A549 (cell line): ENCODE data around the gene TMEM38B.

Experiments used
- CEBPB ChIP-seq, 2 experiments: fragments of >200 bp in 1 of 2; sonication (Bioruptor Twin) in 1 of 2; formaldehyde crosslinking in 1 of 2; IDR thresholded peaks; 2 replicates each; pipeline ENCODE4 v1.6.1; 2012 to 2016
- EHMT2 ChIP-seq: fragments of 200-600 bp; sonication (generic); IDR thresholded peaks from 2 replicates; pipeline ENCODE4 v1.6.1; 2016; ENCODE audit warnings: antibody characterized with exemption, low read depth, mild to moderate bottlenecking, moderate library complexity
- JUN ChIP-seq, 2 experiments: fragments of >200 bp; sonication (Bioruptor Twin); formaldehyde crosslinking; IDR thresholded peaks; 2 replicates in 1 of 2; 3 replicates in 1 of 2; pipeline ENCODE4 v1.6.1; 2016 to 2017
- KDM5A ChIP-seq: fragments of 200-600 bp; sonication (generic); IDR thresholded peaks from 2 replicates; pipeline ENCODE4 v1.6.1; 2016; ENCODE audit warnings: antibody characterized with exemption, mild to moderate bottlenecking
- MAZ ChIP-seq: fragments of 150-350 bp; IDR thresholded peaks from 2 replicates; pipeline ENCODE4 v1.6.1; 2014; ENCODE audit warnings: antibody characterized with exemption, low read depth, low read length, borderline replicate concordance
- POLR2A ChIP-seq: IDR thresholded peaks from 2 replicates; pipeline ENCODE4 v1.6.1; 2012; ENCODE audit warnings: mild to moderate bottlenecking, low read length
- SREBF2 ChIP-seq: fragments of 450-650 bp; IDR thresholded peaks from 2 replicates; pipeline ENCODE4 v1.6.1; 2014; ENCODE audit warnings: mild to moderate bottlenecking, moderate library complexity
- ZFP36 ChIP-seq: fragments of 450-650 bp; IDR thresholded peaks from 2 replicates; pipeline ENCODE4 v1.6.1; 2014; ENCODE audit warnings: borderline replicate concordance; ENCODE audit not compliant: partially characterized antibody
- ZNF302 ChIP-seq: fragments of 250-450 bp; sonication (Bioruptor Pico); IDR thresholded peaks from 2 replicates; pipeline ENCODE4 v1.9.0; 2021; ENCODE audit warnings: inconsistent platforms, mild to moderate bottlenecking, moderate library complexity
- ZSCAN20 ChIP-seq: fragments of 250-450 bp; sonication (Bioruptor Pico); IDR thresholded peaks from 2 replicates; pipeline ENCODE4 v1.8.0; 2022; ENCODE audit warnings: mild to moderate bottlenecking, moderate library complexity
- TF ChIP-seq, protein P1 (sequence below): fragments of >200 bp; sonication (Bioruptor Twin); formaldehyde crosslinking; IDR thresholded peaks from 3 replicates; pipeline ENCODE4 v1.5.1; 2016
- TF ChIP-seq, protein P2 (sequence below): fragments of 200-600 bp; sonication (generic); IDR thresholded peaks from 2 replicates; pipeline ENCODE4 v1.6.1; 2016; ENCODE audit warnings: antibody characterized with exemption, mild to moderate bottlenecking, moderate library complexity
- TF ChIP-seq, protein P3 (sequence below): IDR thresholded peaks from 2 replicates; pipeline ENCODE4 v1.6.1; 2012
- TF ChIP-seq, protein P4 (sequence below): IDR thresholded peaks from 2 replicates; pipeline ENCODE4 v1.6.1; 2012; ENCODE audit warnings: low read depth, borderline replicate concordance

DNA sequence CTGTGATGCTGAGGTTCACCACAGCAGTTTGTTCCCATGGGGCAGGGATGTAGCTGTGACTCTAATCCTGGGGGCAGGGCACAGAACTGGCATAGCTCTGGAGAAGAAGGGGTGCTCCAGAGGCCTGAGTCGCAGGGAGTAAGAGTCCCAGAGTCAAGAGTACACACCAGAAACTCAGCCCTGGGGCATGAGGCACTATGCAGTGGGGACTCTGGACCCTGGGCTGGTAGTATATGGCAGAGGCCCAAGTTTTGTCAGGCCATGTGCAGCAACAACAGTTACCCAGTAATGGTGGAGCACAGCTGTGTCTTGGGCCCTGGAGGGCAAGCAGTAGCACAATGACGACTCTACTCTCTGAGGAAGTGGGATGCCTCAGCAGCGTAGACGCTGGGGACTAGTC lies 42.9 kb downstream of the TMEM38B start:
- TF ChIP-seq, protein P1, sequence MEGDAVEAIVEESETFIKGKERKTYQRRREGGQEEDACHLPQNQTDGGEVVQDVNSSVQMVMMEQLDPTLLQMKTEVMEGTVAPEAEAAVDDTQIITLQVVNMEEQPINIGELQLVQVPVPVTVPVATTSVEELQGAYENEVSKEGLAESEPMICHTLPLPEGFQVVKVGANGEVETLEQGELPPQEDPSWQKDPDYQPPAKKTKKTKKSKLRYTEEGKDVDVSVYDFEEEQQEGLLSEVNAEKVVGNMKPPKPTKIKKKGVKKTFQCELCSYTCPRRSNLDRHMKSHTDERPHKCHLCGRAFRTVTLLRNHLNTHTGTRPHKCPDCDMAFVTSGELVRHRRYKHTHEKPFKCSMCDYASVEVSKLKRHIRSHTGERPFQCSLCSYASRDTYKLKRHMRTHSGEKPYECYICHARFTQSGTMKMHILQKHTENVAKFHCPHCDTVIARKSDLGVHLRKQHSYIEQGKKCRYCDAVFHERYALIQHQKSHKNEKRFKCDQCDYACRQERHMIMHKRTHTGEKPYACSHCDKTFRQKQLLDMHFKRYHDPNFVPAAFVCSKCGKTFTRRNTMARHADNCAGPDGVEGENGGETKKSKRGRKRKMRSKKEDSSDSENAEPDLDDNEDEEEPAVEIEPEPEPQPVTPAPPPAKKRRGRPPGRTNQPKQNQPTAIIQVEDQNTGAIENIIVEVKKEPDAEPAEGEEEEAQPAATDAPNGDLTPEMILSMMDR, result no peak
- TF ChIP-seq POLR2A, result no peak
- TF ChIP-seq, protein P2, sequence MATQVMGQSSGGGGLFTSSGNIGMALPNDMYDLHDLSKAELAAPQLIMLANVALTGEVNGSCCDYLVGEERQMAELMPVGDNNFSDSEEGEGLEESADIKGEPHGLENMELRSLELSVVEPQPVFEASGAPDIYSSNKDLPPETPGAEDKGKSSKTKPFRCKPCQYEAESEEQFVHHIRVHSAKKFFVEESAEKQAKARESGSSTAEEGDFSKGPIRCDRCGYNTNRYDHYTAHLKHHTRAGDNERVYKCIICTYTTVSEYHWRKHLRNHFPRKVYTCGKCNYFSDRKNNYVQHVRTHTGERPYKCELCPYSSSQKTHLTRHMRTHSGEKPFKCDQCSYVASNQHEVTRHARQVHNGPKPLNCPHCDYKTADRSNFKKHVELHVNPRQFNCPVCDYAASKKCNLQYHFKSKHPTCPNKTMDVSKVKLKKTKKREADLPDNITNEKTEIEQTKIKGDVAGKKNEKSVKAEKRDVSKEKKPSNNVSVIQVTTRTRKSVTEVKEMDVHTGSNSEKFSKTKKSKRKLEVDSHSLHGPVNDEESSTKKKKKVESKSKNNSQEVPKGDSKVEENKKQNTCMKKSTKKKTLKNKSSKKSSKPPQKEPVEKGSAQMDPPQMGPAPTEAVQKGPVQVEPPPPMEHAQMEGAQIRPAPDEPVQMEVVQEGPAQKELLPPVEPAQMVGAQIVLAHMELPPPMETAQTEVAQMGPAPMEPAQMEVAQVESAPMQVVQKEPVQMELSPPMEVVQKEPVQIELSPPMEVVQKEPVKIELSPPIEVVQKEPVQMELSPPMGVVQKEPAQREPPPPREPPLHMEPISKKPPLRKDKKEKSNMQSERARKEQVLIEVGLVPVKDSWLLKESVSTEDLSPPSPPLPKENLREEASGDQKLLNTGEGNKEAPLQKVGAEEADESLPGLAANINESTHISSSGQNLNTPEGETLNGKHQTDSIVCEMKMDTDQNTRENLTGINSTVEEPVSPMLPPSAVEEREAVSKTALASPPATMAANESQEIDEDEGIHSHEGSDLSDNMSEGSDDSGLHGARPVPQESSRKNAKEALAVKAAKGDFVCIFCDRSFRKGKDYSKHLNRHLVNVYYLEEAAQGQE, result no peak
- TF ChIP-seq JUN (IDR thresholded peaks at IDR 0.05), result no peak
- TF ChIP-seq, protein P3, sequence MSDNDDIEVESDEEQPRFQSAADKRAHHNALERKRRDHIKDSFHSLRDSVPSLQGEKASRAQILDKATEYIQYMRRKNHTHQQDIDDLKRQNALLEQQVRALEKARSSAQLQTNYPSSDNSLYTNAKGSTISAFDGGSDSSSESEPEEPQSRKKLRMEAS, result no peak
- no peak for TF ChIP-seq KDM5A
- no peak for TF ChIP-seq CEBPB (IDR thresholded peaks at IDR 0.05)
- no peak for TF ChIP-seq ZSCAN20 (CRISPR knock-in tag)
- no peak for TF ChIP-seq ZFP36
- TF ChIP-seq MAZ, result no peak
- TF ChIP-seq, protein P4, sequence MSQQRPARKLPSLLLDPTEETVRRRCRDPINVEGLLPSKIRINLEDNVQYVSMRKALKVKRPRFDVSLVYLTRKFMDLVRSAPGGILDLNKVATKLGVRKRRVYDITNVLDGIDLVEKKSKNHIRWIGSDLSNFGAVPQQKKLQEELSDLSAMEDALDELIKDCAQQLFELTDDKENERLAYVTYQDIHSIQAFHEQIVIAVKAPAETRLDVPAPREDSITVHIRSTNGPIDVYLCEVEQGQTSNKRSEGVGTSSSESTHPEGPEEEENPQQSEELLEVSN, result no peak
- no peak for TF ChIP-seq ZNF302 (CRISPR knock-in tag)
- TF ChIP-seq EHMT2, result no peak
- no peak for TF ChIP-seq SREBF2
